Measurements from ENCODE around the gene MMRN1.

Gene MMRN1

GRCh38 chr4:89894649-89895550, at the start of gene MMRN1:
MMRN1 (plus strand) TSS chr4:89894854; CDS start chr4:89894972, 118 bp downstream.
- no peak for DNase-seq (ENCODE audit: low read depth)

- no peak for DNase-seq (ENCODE audit: low read depth)
These were observed 46.9 kb upstream of the MMRN1 start for GRCh38 chr4:89847571-89848325.

GRCh38 chr4:89855236-89855635, 39.4 kb upstream of the MMRN1 start:
- no peak for DNase-seq (ENCODE audit: low read depth)

GRCh38 chr4:89860971-89861370, 33.7 kb upstream of the MMRN1 start:
- no peak for DNase-seq (ENCODE audit: low read depth)

GRCh38 chr4:89863533-89863932, 31.1 kb upstream of the MMRN1 start:
- DNase-seq (ENCODE audit: low read depth), result no peak

- DNase-seq (ENCODE audit: low read depth), result no peak
These were observed 26.4 kb upstream of the MMRN1 start for GRCh38 chr4:89868276-89868675.

GRCh38 chr4:89868999-89869589, 25.6 kb upstream of the MMRN1 start:
- no peak for DNase-seq (ENCODE audit: low read depth)

GRCh38 chr4:89871211-89871610, 23.4 kb upstream of the MMRN1 start:
- DNase-seq (ENCODE audit: low read depth), result no peak

GRCh38 chr4:89876548-89876947, 18.1 kb upstream of the MMRN1 start:
- no peak for DNase-seq (ENCODE audit: low read depth)

- no peak for DNase-seq (ENCODE audit: low read depth)
These were observed 16.0 kb upstream of the MMRN1 start for GRCh38 chr4:89878611-89879010.

- no peak for DNase-seq (ENCODE audit: low read depth)
These were observed 15.4 kb upstream of the MMRN1 start for GRCh38 chr4:89879215-89879614.

GRCh38 chr4:89889289-89889688, 5.4 kb upstream of the MMRN1 start:
- DNase-seq (ENCODE audit: low read depth), result no peak

- DNase-seq (ENCODE audit: low read depth), result no peak
These were observed 3.2 kb downstream of the MMRN1 start for GRCh38 chr4:89897867-89898266.

- DNase-seq (ENCODE audit: low read depth), result no peak
These were observed 3.7 kb downstream of the MMRN1 start for GRCh38 chr4:89898304-89898716.

- no peak for DNase-seq (ENCODE audit: low read depth)
These were observed 4.5 kb downstream of the MMRN1 start for GRCh38 chr4:89899152-89899551.

- DNase-seq (ENCODE audit: low read depth), result no peak
These were observed 5.2 kb downstream of the MMRN1 start for GRCh38 chr4:89899854-89900253.

GRCh38 chr4:89901808-89902431, 7.3 kb downstream of the MMRN1 start:
- peak; percentile 5 for DNase-seq (ENCODE audit: low read depth)

- DNase-seq (ENCODE audit: low read depth), result no peak
These were observed 9.9 kb downstream of the MMRN1 start for GRCh38 chr4:89904524-89904923.

- DNase-seq (ENCODE audit: low read depth), result no peak
These were observed 11.7 kb downstream of the MMRN1 start for GRCh38 chr4:89906316-89906715.

GRCh38 chr4:89906777-89907521, 12.3 kb downstream of the MMRN1 start:
- no peak for DNase-seq (ENCODE audit: low read depth)

GRCh38 chr4:89909889-89910288, 15.2 kb downstream of the MMRN1 start:
- DNase-seq (ENCODE audit: low read depth), result no peak

GRCh38 chr4:89913623-89914022, 19.0 kb downstream of the MMRN1 start:
- no peak for DNase-seq (ENCODE audit: low read depth)
